Measurements from ENCODE around the gene CPT2. TPM values are rescaled to one million over a fixed set of nuclear protein-coding genes. Genes with fewer than 3 reads are reported as not detected.

CPT2 gene
- total RNA-seq, 1 donor from 2014 or later, result 5.5 TPM

GRCh38 chr1:53189061-53189460, 7.6 kb upstream of the CPT2 start:
- Histone ChIP-seq H3K27me3 (ENCODE audit: control insufficient read depth, insufficient read depth, low read length) (no peaks in the 10 kb centered on the region), H3K4me3 (ENCODE audit: low read depth, low read length) (no peak overlapping the region), H3K36me3 (ENCODE audit: control insufficient read depth, insufficient read depth, low read length) (no peaks in the 10 kb centered on the region)
- DNase-seq (ENCODE audit: low read depth) (no peak), FAIRE-seq (no peak)
- TF ChIP-seq CTCF (IDR thresholded peaks at IDR 0.05; ENCODE audit: insufficient read depth, low read length, severe bottlenecking), result no peak

GRCh38 chr1:53190210-53190611, 6.4 kb upstream of the CPT2 start:
- FAIRE-seq, result no peak
- H3K4me3 ChIP-seq (ENCODE audit: low read depth, low read length), result no peak overlapping the region
- TF ChIP-seq CTCF (IDR thresholded peaks at IDR 0.05; ENCODE audit: insufficient read depth, low read length, severe bottlenecking), result no peak
- DNase-seq (ENCODE audit: low read depth), result no peak
- H3K36me3 ChIP-seq (ENCODE audit: control insufficient read depth, insufficient read depth, low read length), result no peaks in the 10 kb centered on the region
- no peaks in the 10 kb centered on the region for H3K27me3 ChIP-seq (ENCODE audit: control insufficient read depth, insufficient read depth, low read length)

- DNase-seq (ENCODE audit: low read depth) (no peak), FAIRE-seq (no peak)
- TF ChIP-seq CTCF (IDR thresholded peaks at IDR 0.05; ENCODE audit: insufficient read depth, low read length, severe bottlenecking), result no peak
- Histone ChIP-seq H3K36me3 (ENCODE audit: control insufficient read depth, insufficient read depth, low read length) (no peaks in the 10 kb centered on the region), H3K27me3 (ENCODE audit: control insufficient read depth, insufficient read depth, low read length) (no peaks in the 10 kb centered on the region), H3K4me3 (ENCODE audit: low read depth, low read length) (no peak overlapping the region)
Measured at GRCh38 chr1:53195246-53196016, 1.2 kb upstream of the CPT2 start.

GRCh38 chr1:53196017-53196484, 573 bp upstream of the CPT2 start:
- DNase-seq (ENCODE audit: low read depth) (no peak), FAIRE-seq (no peak)
- H3K27me3 ChIP-seq (ENCODE audit: control insufficient read depth, insufficient read depth, low read length), result no peaks in the 10 kb centered on the region
- no peaks in the 10 kb centered on the region for H3K36me3 ChIP-seq (ENCODE audit: control insufficient read depth, insufficient read depth, low read length)
- TF ChIP-seq CTCF (IDR thresholded peaks at IDR 0.05; ENCODE audit: insufficient read depth, low read length, severe bottlenecking), result no peak
- peak overlapping the region; percentile 64 for H3K4me3 ChIP-seq (ENCODE audit: low read depth, low read length)

GRCh38 chr1:53197291-53198200, 922 bp downstream of the CPT2 start:
- Histone ChIP-seq H3K4me3 (ENCODE audit: low read depth, low read length) (peak overlapping the region; percentile 64), H3K27me3 (ENCODE audit: control insufficient read depth, insufficient read depth, low read length) (no peaks in the 10 kb centered on the region), H3K36me3 (ENCODE audit: control insufficient read depth, insufficient read depth, low read length) (no peaks in the 10 kb centered on the region)
- TF ChIP-seq CTCF (IDR thresholded peaks at IDR 0.05; ENCODE audit: insufficient read depth, low read length, severe bottlenecking), result no peak
- FAIRE-seq (no peak), DNase-seq (ENCODE audit: low read depth) (no peak)

All from bronchial epithelial cell (primary cell).